Fibroblast of the aortic adventitia (primary cell): ENCODE data around the gene AURKA. TPM values are rescaled to one million over a fixed set of nuclear protein-coding genes. Genes with fewer than 3 reads are reported as not detected.

Experiments used
- DNase-seq: peaks from one replicate; pipeline ENCODE4 v3.0.0-alpha.2; 2010; ENCODE audit warnings: low read depth
- H3K4me3 ChIP-seq: 2 replicates; pipeline ENCODE4 v1.5.1; 2011; ENCODE audit warnings: low read depth, mild to moderate bottlenecking, control low read depth, low read length, moderate library complexity
- CTCF ChIP-seq: IDR thresholded peaks from 2 replicates; pipeline ENCODE4 v1.5.1; 2011; ENCODE audit warnings: mild to moderate bottlenecking, low read length, control low read depth, inconsistent platforms; ENCODE audit not compliant: insufficient read depth
- total RNA-seq: library from RNA; depleted of rRNA; stranded (reverse); fragments of >200 nt; gene quantifications from 2 replicates; pipeline ENCODE4 v1.2.3, GENCODE V29; 2012; ENCODE audit warnings: low replicate concordance

Gene AURKA
- total RNA-seq, 1 donor = 29.1 TPM

DNA sequence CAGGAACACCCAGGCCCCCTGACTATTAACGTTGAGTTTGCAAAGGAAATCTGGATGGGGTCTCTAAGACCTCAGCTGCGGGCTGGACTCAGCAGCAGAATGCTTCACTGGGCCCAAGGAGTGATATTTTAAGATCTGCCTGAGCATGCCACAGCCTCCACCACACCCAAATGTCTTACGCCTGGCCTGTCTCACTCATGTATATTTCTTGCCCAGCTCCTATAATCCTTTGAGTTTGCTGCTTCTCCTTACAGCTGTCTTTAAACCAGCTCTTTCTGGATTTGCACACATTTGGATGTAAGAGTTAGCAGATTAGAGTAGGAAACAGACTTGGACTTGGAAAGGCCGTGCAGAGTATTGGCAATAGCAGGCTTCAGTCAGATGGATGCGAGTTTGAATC is 36.4 kb upstream of the AURKA start:
- no peak for DNase-seq
- TF ChIP-seq CTCF = no peak
- no peak overlapping the region for H3K4me3 ChIP-seq

DNA sequence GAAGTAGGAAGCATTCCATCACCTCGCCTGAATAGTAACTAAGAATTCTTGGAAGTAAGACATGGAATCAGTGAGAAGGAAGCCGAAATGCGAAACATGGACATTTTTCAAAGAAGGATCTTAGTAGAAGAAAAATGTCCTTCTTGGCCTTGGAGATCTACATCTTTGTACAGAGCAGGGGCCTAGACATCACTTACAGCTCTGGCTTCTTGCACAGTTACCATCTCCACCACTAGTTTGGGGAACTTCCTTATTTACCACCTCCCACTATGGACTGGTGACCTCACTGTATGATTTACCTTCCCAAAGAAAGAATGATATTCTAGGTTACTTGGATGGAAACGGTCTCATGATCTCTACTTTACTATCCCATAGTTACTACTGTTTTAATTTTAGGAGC is 35.8 kb upstream of the AURKA start:
- DNase-seq = no peak
- H3K4me3 ChIP-seq = no peak overlapping the region
- TF ChIP-seq CTCF = no peak

GRCh38 chr20:56426926-56427325 is 34.9 kb upstream of the AURKA start:
- TF ChIP-seq CTCF = no peak
- no peak for DNase-seq
- H3K4me3 ChIP-seq = no peak overlapping the region

DNA sequence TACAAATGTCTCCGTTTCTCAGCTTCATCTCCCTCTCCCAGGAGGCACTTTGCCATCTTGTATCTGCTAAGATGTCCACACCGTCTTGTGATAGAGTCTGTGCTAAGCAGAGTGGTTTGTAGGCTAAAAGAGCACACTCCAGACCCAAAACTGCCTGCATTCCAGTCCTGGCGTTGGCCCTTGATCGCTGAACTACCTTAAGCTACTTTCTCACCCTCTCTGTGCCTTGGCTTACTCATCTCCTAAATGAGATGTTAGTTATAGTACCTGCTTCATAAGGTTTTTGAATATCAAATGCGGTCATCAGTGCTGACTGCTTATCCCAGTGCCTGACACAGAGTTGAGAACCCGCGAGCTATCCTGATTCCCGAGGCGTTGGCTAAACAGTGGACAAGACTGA is 34.0 kb upstream of the AURKA start:
- TF ChIP-seq CTCF = no peak
- no peak for DNase-seq
- H3K4me3 ChIP-seq = no peak overlapping the region

GRCh38 chr20:56424931-56425330 is 32.9 kb upstream of the AURKA start:
- TF ChIP-seq CTCF = no peak
- H3K4me3 ChIP-seq = no peak overlapping the region
- no peak for DNase-seq

DNA sequence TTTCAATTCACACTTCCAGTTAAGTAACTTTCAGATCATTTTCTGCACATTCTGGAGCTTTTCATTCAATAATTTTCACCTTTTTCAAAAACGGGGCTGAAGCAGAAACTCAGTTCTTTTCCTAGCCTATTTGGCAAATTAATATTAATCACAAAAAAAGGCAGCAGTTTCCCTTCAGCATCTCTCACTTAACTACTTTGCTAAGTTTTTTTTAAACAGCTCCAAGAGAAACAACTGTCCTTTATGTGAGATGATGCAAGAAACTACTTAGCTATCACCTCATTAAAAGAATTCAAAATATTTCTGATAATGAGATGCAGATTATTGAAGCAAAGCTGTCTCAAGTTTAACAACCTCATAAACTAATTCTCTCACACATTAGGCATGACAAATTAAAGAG is 31.9 kb upstream of the AURKA start:
- TF ChIP-seq CTCF = no peak
- no peak for DNase-seq
- no peak overlapping the region for H3K4me3 ChIP-seq

- no peak for TF ChIP-seq CTCF
- no peak for DNase-seq
- H3K4me3 ChIP-seq = no peak overlapping the region
Measured at GRCh38 chr20:56423211-56423610, 31.2 kb upstream of the AURKA start.
